PC-9 (cell line): ENCODE measurements around the gene CENPP. TPM values are rescaled to one million over a fixed set of nuclear protein-coding genes. Genes with fewer than 3 reads are reported as not detected.
A peak's percentile ranks its signal among the peaks of the same experiment; 100 is the strongest.

Experiments used
- BruUV-seq: library from RNA; stranded (reverse); fragments of 400-500 nt; replicated peaks from 2 replicates; lab custom pipeline; 2021; lab: Mats Ljungman, UMichigan
- CTCF ChIA-PET: fragments of 300-600 bp; sonication (Branson Sonifier 250); formaldehyde crosslinking; loops from one replicate; lab custom pipeline; 2022; ENCODE audit warnings: antibody characterized with exemption; lab: Charles Lee
- POLR2A ChIA-PET: fragments of 300-600 bp; sonication (Branson Sonifier 250); formaldehyde crosslinking; loops from one replicate; lab custom pipeline; 2022; ENCODE audit warnings: antibody characterized with exemption; ENCODE audit not compliant: unreplicated experiment; lab: Charles Lee
- DNase-seq, 2 experiments: peaks; one replicate each; pipeline versions ENCODE4 v3.0.0 to v3.0.0-alpha.2; 2015 to 2022; ENCODE audit warnings: mixed read lengths in 1 of 2
- H2AFZ ChIP-seq: fragments of 200-600 bp; sonication (generic); 2 replicates; pipeline ENCODE4 v1.8.1; 2017; ENCODE audit warnings: antibody characterized with exemption
- H3F3A ChIP-seq: fragments of 200-600 bp; sonication (generic); 2 replicates; pipeline ENCODE4 v1.8.1; 2017; ENCODE audit warnings: antibody characterized with exemption, mild to moderate bottlenecking, low read depth; ENCODE audit not compliant: insufficient read depth
- H3K27ac ChIP-seq: fragments of 200-600 bp; sonication (generic); 2 replicates; pipeline ENCODE4 v1.6.1; 2016; ENCODE audit warnings: mixed run types
- H3K27me3 ChIP-seq: fragments of 200-600 bp; sonication (generic); 2 replicates; pipeline ENCODE4 v1.6.1; 2016; ENCODE audit warnings: low read depth, mixed run types; ENCODE audit not compliant: insufficient read depth
- H3K36me3 ChIP-seq: fragments of 200-600 bp; sonication (generic); 2 replicates; pipeline ENCODE4 v1.6.1; 2016; ENCODE audit warnings: low read depth, mixed run types
- H3K4me1 ChIP-seq: fragments of 200-600 bp; sonication (generic); replicated peaks from 2 replicates; pipeline ENCODE4 v1.6.1; 2016; ENCODE audit warnings: mixed run types; ENCODE audit not compliant: insufficient read depth
- H3K4me2 ChIP-seq: fragments of 200-600 bp; sonication (generic); 2 replicates; pipeline ENCODE4 v1.6.1; 2017; ENCODE audit warnings: mixed run types
- H3K4me3 ChIP-seq: fragments of 200-600 bp; sonication (generic); 2 replicates; pipeline ENCODE4 v1.6.1; 2016; ENCODE audit warnings: mixed run types
- H3K79me2 ChIP-seq: fragments of 200-600 bp; sonication (generic); 2 replicates; pipeline ENCODE4 v1.6.1; 2017; ENCODE audit warnings: low read depth, mixed run types
- H3K9me2 ChIP-seq: fragments of 200-600 bp; sonication (generic); 2 replicates; pipeline ENCODE4 v1.8.1; 2017; ENCODE audit warnings: mild to moderate bottlenecking; ENCODE audit not compliant: insufficient read depth
- H3K9me3 ChIP-seq: fragments of 200-600 bp; sonication (generic); 2 replicates; pipeline ENCODE4 v1.8.1; 2016; ENCODE audit warnings: low read depth; ENCODE audit not compliant: insufficient read depth
- H4K20me1 ChIP-seq: fragments of 200-600 bp; sonication (generic); 2 replicates; pipeline ENCODE4 v1.8.1; 2017; ENCODE audit not compliant: insufficient read depth
- CTCF ChIP-seq: fragments of 200-600 bp; sonication (generic); conservative IDR thresholded peaks from 2 replicates; pipeline ENCODE4 v1.6.1; 2017; ENCODE audit warnings: mixed run types, antibody characterized with exemption, mild to moderate bottlenecking, moderate library complexity
- EZH2 ChIP-seq: fragments of 200-600 bp; sonication (generic); IDR thresholded peaks from 2 replicates; pipeline ENCODE4 v1.8.0; 2017; ENCODE audit warnings: antibody characterized with exemption, low read depth
- intact Hi-C: fragments of 100-400 bp; cut with micrococcal nuclease; formaldehyde crosslinking; loops from one replicate; pipeline ENCODE4 v1.10.0; 2022; ENCODE audit not compliant: unreplicated experiment
- total RNA-seq: library from RNA; stranded (reverse); gene quantifications from 2 replicates; pipeline ENCODE4 v1.2.3, GENCODE V29; 2021

The CENPP gene
- total RNA-seq, 1 experiment from 2014 or later = 10.0 TPM

- Histone ChIP-seq H3K36me3 (peaks cover 86% of the 10 kb centered on the region), H3K9me3 (no peaks in the 10 kb centered on the region), H3K27me3 (no peaks in the 10 kb centered on the region), H3K9me2 (no peaks in the 10 kb centered on the region), H3F3A (peaks cover 17% of the 10 kb centered on the region; the same call in 1 of the 2 replicates), H3K27ac (no peak overlapping the region), H3K4me1 (no peaks in the 10 kb centered on the region), H2AFZ (no peak overlapping the region), H3K4me2 (no peak overlapping the region), H3K79me2 (peaks cover 23% of the 10 kb centered on the region; the same call in 1 of the 2 replicates), H4K20me1 (peaks cover 87% of the 10 kb centered on the region), H3K4me3 (no peak overlapping the region)
- no TSS peak for BruUV-seq
- ChIA-PET CTCF (no interaction called here), POLR2A (interaction anchor here (0.6 kb wide), 1 partner anchor 1523 kb away, joined by 3 read pairs; no protein-coding TSS in a partner anchor)
- intact Hi-C loops = loop anchor here (5.0 to 10.0 kb wide), 2 partner anchors 37 to 355 kb away; no protein-coding TSS in a partner anchor
- no peak for TF ChIP-seq CTCF
- TF ChIP-seq EZH2 = no peak
- DNase-seq = no peak
These were observed 46.5 kb upstream of the CENPP start for GRCh38 chr9:92279302-92279701.

- peaks cover 85% of the 10 kb centered on the region for H3K79me2 ChIP-seq
- no peak overlapping the region for H3K4me3 ChIP-seq
- no peaks in the 10 kb centered on the region for H3K9me2 ChIP-seq
- H3K27me3 ChIP-seq = no peaks in the 10 kb centered on the region
- H3F3A ChIP-seq = peaks cover 15% of the 10 kb centered on the region
- no peak overlapping the region for H3K4me2 ChIP-seq
- no peaks in the 10 kb centered on the region for H3K9me3 ChIP-seq
- TF ChIP-seq CTCF = no peak
- no peak for TF ChIP-seq EZH2
- no peak overlapping the region for H2AFZ ChIP-seq
- H3K36me3 ChIP-seq = peaks cover 77% of the 10 kb centered on the region
- ChIA-PET POLR2A (no interaction called here), CTCF (no interaction called here)
- intact Hi-C loops = no loop called here
- peaks cover 68% of the 10 kb centered on the region for H4K20me1 ChIP-seq
- DNase-seq = no peak
- H3K4me1 ChIP-seq = peaks cover 17% of the 10 kb centered on the region
- no TSS peak for BruUV-seq
- H3K27ac ChIP-seq = no peak overlapping the region
These were observed 35.9 kb upstream of the CENPP start for GRCh38 chr9:92289708-92290390.

- H3K36me3 ChIP-seq = peaks cover 67% of the 10 kb centered on the region
- peaks cover 57% of the 10 kb centered on the region for H4K20me1 ChIP-seq
- no peak for TF ChIP-seq CTCF
- TF ChIP-seq EZH2 = no peak
- H3K4me2 ChIP-seq = peak overlapping the region; percentile 94
- POLR2A ChIA-PET = no interaction called here
- no peak overlapping the region for H3K27ac ChIP-seq
- CTCF ChIA-PET = interaction anchor here (0.8 kb wide), 1 partner anchor 13 kb away, joined by 11 read pairs; no protein-coding TSS in a partner anchor
- no peak overlapping the region for H2AFZ ChIP-seq
- no peaks in the 10 kb centered on the region for H3K9me3 ChIP-seq
- no peak for DNase-seq
- BruUV-seq = no TSS peak
- H3K9me2 ChIP-seq = no peaks in the 10 kb centered on the region
- H3K79me2 ChIP-seq = peaks cover 78% of the 10 kb centered on the region
- H3F3A ChIP-seq = peaks cover 10% of the 10 kb centered on the region; the same call in 1 of the 2 replicates
- intact Hi-C loops = no loop called here
- H3K4me3 ChIP-seq = peak overlapping the region; percentile 95
- H3K27me3 ChIP-seq = no peaks in the 10 kb centered on the region
- peaks cover 22% of the 10 kb centered on the region for H3K4me1 ChIP-seq
These were observed 34.8 kb upstream of the CENPP start for GRCh38 chr9:92290785-92291429.
